SK-N-SH (cell line): ENCODE results near the gene VIL1. TPM values are rescaled to one million over a fixed set of nuclear protein-coding genes. Genes with fewer than 3 reads are reported as not detected.

Experiments used
- CTCF ChIA-PET: fragments of 300-600, 350-600 bp; formaldehyde crosslinking; extraction: SDS; loops from one replicate; lab custom pipeline; 2021; lab: Yijun Ruan, JAX
- POLR2A ChIA-PET: fragments of 350-600 bp; sonication (Branson Sonifier 250); formaldehyde crosslinking; extraction: SDS; loops from one replicate; lab custom pipeline; 2020; ENCODE audit warnings: antibody characterized with exemption, inconsistent platforms; lab: Yijun Ruan, JAX
- DNase-seq: peaks from one replicate; pipeline ENCODE4 v3.0.0; 2012
- H2AFZ ChIP-seq: fragments of 200-600 bp; sonication (generic); 2 replicates; pipeline ENCODE4 v1.8.1; 2016; ENCODE audit warnings: antibody characterized with exemption, mild to moderate bottlenecking, low read depth
- H3F3A ChIP-seq: fragments of 200-600 bp; sonication (generic); replicated peaks from 2 replicates; pipeline ENCODE3; 2016; ENCODE audit warnings: antibody characterized with exemption, mild to moderate bottlenecking; ENCODE audit not compliant: insufficient read depth
- H3K27ac ChIP-seq, 2 experiments: fragments of 200-500 bp in 1 of 2; fragments of 200-600 bp in 1 of 2; sonication (Bioruptor generic) in 1 of 2; sonication (generic), shearing (Covaris generic) in 1 of 2; 2 replicates each; pipeline versions ENCODE4 v1.5.1 to v1.6.1; 2014 to 2016; ENCODE audit warnings: low read depth in 2 of 2, inconsistent platforms in 1 of 2, low read length in 1 of 2, mild to moderate bottlenecking in 1 of 2, mixed read lengths in 1 of 2
- H3K27me3 ChIP-seq: fragments of 200-600 bp; sonication (generic), shearing (Covaris generic); 2 replicates; pipeline ENCODE4 v1.6.1; 2016; ENCODE audit warnings: mixed run types; ENCODE audit not compliant: insufficient read depth
- H3K36me3 ChIP-seq, 2 experiments: fragments of 200-500 bp in 1 of 2; fragments of 200-600 bp in 1 of 2; sonication (Bioruptor generic) in 1 of 2; sonication (generic) in 1 of 2; replicated peaks in 1 of 2; 2 replicates each; pipeline versions ENCODE3 to v1.5.1; 2014 to 2016; ENCODE audit warnings: low read length in 1 of 2, mild to moderate bottlenecking in 1 of 2; ENCODE audit not compliant: insufficient read depth in 2 of 2, control insufficient read depth in 1 of 2
- H3K4me1 ChIP-seq, 2 experiments: fragments of 200-500 bp in 1 of 2; fragments of 200-600 bp in 1 of 2; sonication (Bioruptor generic) in 1 of 2; sonication (generic), shearing (Covaris generic) in 1 of 2; 2 replicates each; pipeline versions ENCODE4 v1.5.1 to v1.6.1; 2014 to 2016; ENCODE audit warnings: low read depth in 1 of 2, low read length in 1 of 2, mixed run types in 1 of 2; ENCODE audit not compliant: insufficient read depth in 2 of 2, control insufficient read depth in 1 of 2
- H3K4me2 ChIP-seq: fragments of 200-600 bp; sonication (generic), shearing (Covaris generic); 2 replicates; pipeline ENCODE4 v1.6.1; 2017; ENCODE audit warnings: mixed run types
- H3K4me3 ChIP-seq, 2 experiments: fragments of 200-500 bp in 1 of 2; fragments of 200-600 bp in 1 of 2; sonication (Bioruptor generic) in 1 of 2; sonication (generic), shearing (Covaris generic) in 1 of 2; 2 replicates each; pipeline versions ENCODE4 v1.5.1 to v1.8.1; 2014 to 2016; ENCODE audit warnings: low read depth in 2 of 2, inconsistent platforms in 1 of 2, low read length in 1 of 2, mild to moderate bottlenecking in 1 of 2, mixed read lengths in 1 of 2, moderate library complexity in 1 of 2
- H3K79me2 ChIP-seq: fragments of 200-600 bp; sonication (generic); 2 replicates; pipeline ENCODE4 v1.8.1; 2017; ENCODE audit warnings: mild to moderate bottlenecking; ENCODE audit not compliant: insufficient read depth
- H3K9ac ChIP-seq: fragments of 200-600 bp; sonication (generic); 2 replicates; pipeline ENCODE4 v1.6.1; 2017; ENCODE audit warnings: mixed run types
- H3K9me2 ChIP-seq: fragments of 200-600 bp; sonication (generic); 2 replicates; pipeline ENCODE4 v1.6.1; 2017; ENCODE audit warnings: mixed run types
- H3K9me3 ChIP-seq: fragments of 200-600 bp; sonication (generic); 2 replicates; pipeline ENCODE4 v1.6.1; 2017; ENCODE audit warnings: mixed run types, mild to moderate bottlenecking, moderate library complexity
- H4K20me1 ChIP-seq: fragments of 200-600 bp; sonication (generic); 2 replicates; pipeline ENCODE4 v1.6.1; 2017; ENCODE audit warnings: mild to moderate bottlenecking, mixed run types; ENCODE audit not compliant: insufficient read depth
- CHD2 ChIP-seq: fragments of 150-350 bp; IDR thresholded peaks from 2 replicates; pipeline ENCODE4 v1.6.1; 2018; ENCODE audit warnings: low read length; ENCODE audit not compliant: partially characterized antibody
- EZH2phosphoT487 ChIP-seq: fragments of 200-600 bp; sonication (generic); IDR thresholded peaks from 2 replicates; pipeline ENCODE4 v1.6.1; 2017; ENCODE audit warnings: low read depth, mixed run types, mild to moderate bottlenecking, antibody characterized with exemption, moderate library complexity, borderline replicate concordance
- FOSL2 ChIP-seq: IDR thresholded peaks from 2 replicates; pipeline ENCODE4 v1.4.0; 2012; ENCODE audit warnings: low read depth, mild to moderate bottlenecking, moderate library complexity, borderline replicate concordance
- GABPA ChIP-seq: IDR thresholded peaks from 2 replicates; pipeline ENCODE4 v1.4.0; 2012; ENCODE audit warnings: low read depth, mild to moderate bottlenecking
- GATA2 ChIP-seq: sonication (generic); formaldehyde crosslinking; IDR thresholded peaks from 2 replicates; pipeline ENCODE4 v1.5.0; 2020; ENCODE audit warnings: mild to moderate bottlenecking, missing genetic modification reagents
- JUND ChIP-seq: IDR thresholded peaks from 2 replicates; pipeline ENCODE4 v1.4.0; 2012
- MAX ChIP-seq: IDR thresholded peaks from 2 replicates; pipeline ENCODE4 v1.4.0; 2012; ENCODE audit warnings: low read depth
- MEF2A ChIP-seq: IDR thresholded peaks from 2 replicates; pipeline ENCODE4 v1.4.0; 2012; ENCODE audit warnings: low read depth, borderline replicate concordance
- MXI1 ChIP-seq: IDR thresholded peaks from 2 replicates; pipeline ENCODE4 v1.6.1; 2012; ENCODE audit warnings: mild to moderate bottlenecking, low read depth, low read length, improper control_type of control experiment
- PBX3 ChIP-seq: IDR thresholded peaks from 2 replicates; pipeline ENCODE4; 2012
- POLR2AphosphoS5 ChIP-seq: IDR thresholded peaks from 2 replicates; pipeline ENCODE4 v1.6.1; 2012; ENCODE audit warnings: low read depth, low read length
- RCOR1 ChIP-seq: fragments of 150-350 bp; IDR thresholded peaks from 2 replicates; pipeline ENCODE4 v1.6.1; 2017; ENCODE audit warnings: antibody characterized with exemption, low read length
- RFX5 ChIP-seq: IDR thresholded peaks from 2 replicates; pipeline ENCODE4 v1.6.1; 2012; ENCODE audit warnings: mild to moderate bottlenecking, improper control_type of control experiment, low read length
- SMC3 ChIP-seq: IDR thresholded peaks from 2 replicates; pipeline ENCODE4 v1.6.1; 2012; ENCODE audit warnings: low read depth, low read length, improper control_type of control experiment
- TCF12 ChIP-seq: IDR thresholded peaks from 2 replicates; pipeline ENCODE4 v1.4.0; 2012
- TEAD4 ChIP-seq: IDR thresholded peaks from 2 replicates; pipeline ENCODE4 v1.4.0; 2012; ENCODE audit warnings: mild to moderate bottlenecking, borderline replicate concordance; ENCODE audit not compliant: insufficient read depth
- USF2 ChIP-seq: fragments of 150-350 bp; IDR thresholded peaks from 2 replicates; pipeline ENCODE4 v1.6.1; 2017; ENCODE audit warnings: antibody characterized with exemption, low read length, low read depth, borderline replicate concordance
- WGBS: methylation state at CpG from one replicate; pipeline ENCODE4 v1.1.6; 2017; ENCODE audit warnings: low lambda C conversion rate; 5-methylcytosine and 5-hydroxymethylcytosine counted together
- polyA plus RNA-seq, 3 experiments: library from polyadenylated mRNA; depleted of rRNA; stranded (reverse); fragments of >200 nt; gene quantifications; 2 replicates each; pipeline ENCODE4 v1.2.3, GENCODE V29; 2012

Gene VIL1
- polyA plus RNA-seq, 1 of the 3 experiments (the other 2 are of a cell fraction), result under 0.01 TPM

GRCh38 chr2:218448934-218449333, 30.0 kb downstream of the VIL1 start:
- H3K79me2 ChIP-seq, result no peaks in the 10 kb centered on the region
- H3K9ac ChIP-seq, result no peak overlapping the region
- no peaks in the 10 kb centered on the region; a peak in 1 of 4 replicates for H3K4me1 ChIP-seq
- DNase-seq, result no peak
- TF ChIP-seq JUND (0 out of 2 replicates have a peak, but pooled peaks have one; percentile 17), FOSL2 (peak; percentile 29; the same call in 1 of the 2 replicates), MAX (no peak)
- TF ChIP-seq, all 33 proteins: peak for 2
- Histone ChIP-seq H4K20me1 (no peaks in the 10 kb centered on the region), H3K9me2 (no peaks in the 10 kb centered on the region), H3K4me2 (no peak overlapping the region), H3K9me3 (no peaks in the 10 kb centered on the region), H3K4me3 (no peak overlapping the region), H3K27me3 (no peaks in the 10 kb centered on the region), H3K36me3 (peaks cover 12 to 16% of the 10 kb centered on the region in 2 experiments), H2AFZ (no peak overlapping the region), H3F3A (no peaks in the 10 kb centered on the region), H3K27ac (no peak overlapping the region)
- 38% methylated on average over 3 of the region's 3 CpGs for WGBS
- CTCF ChIA-PET, result interaction anchor here (1.2 to 2.2 kb wide), 2 partner anchors 10 to 17 kb away, joined by 3 to 8 read pairs; no protein-coding TSS in a partner anchor
- POLR2A ChIA-PET, result no interaction called here

GRCh38 chr2:218452079-218452478, 33.2 kb downstream of the VIL1 start:
- no peak for TF ChIP-seq TEAD4
- no peak for TF ChIP-seq MXI1
- no peak for TF ChIP-seq SMC3
- TF ChIP-seq RFX5, result no peak
- TF ChIP-seq POLR2AphosphoS5, result no peak
- TF ChIP-seq TCF12, result no peak
- no peak for TF ChIP-seq PBX3
- no peak for TF ChIP-seq USF2
- no peak for TF ChIP-seq GABPA
- TF ChIP-seq GATA2 (CRISPR knock-in tag), result no peak
- TF ChIP-seq EZH2phosphoT487, result no peak
- no peak for TF ChIP-seq RCOR1
- no peak for TF ChIP-seq MEF2A
- no peak for TF ChIP-seq CHD2
- TF ChIP-seq, all 33 proteins: peak for 0
- Histone ChIP-seq H3K27me3 (no peaks in the 10 kb centered on the region), H3K79me2 (no peaks in the 10 kb centered on the region), H3K27ac (no peak overlapping the region), H3K4me2 (no peak overlapping the region), H3K4me3 (no peak overlapping the region), H3K9me2 (no peaks in the 10 kb centered on the region), H3K4me1 (no peaks in the 10 kb centered on the region; a peak in 1 of 4 replicates), H3K9me3 (no peaks in the 10 kb centered on the region), H3K36me3 (peaks cover 25 to 38% of the 10 kb centered on the region in 2 experiments), H3K9ac (no peak overlapping the region), H3F3A (no peaks in the 10 kb centered on the region), H4K20me1 (no peaks in the 10 kb centered on the region), H2AFZ (no peak overlapping the region)
- no peak for DNase-seq
- CTCF ChIA-PET, result interaction anchor here (4.6 kb wide), 1 partner anchor 14 kb away, joined by 21 read pairs; no protein-coding TSS in a partner anchor
- POLR2A ChIA-PET, result no interaction called here
- WGBS, result 88% methylated on average over 1 of the region's 1 CpG
